ENCODE data around the gene UBALD1.
A peak's percentile ranks its signal among the peaks of the same experiment; 100 is the strongest.

- peak; percentile 86 for TF ChIP-seq CTCF (IDR thresholded peaks at IDR 0.05)
- TF ChIP-seq EZH2 (IDR thresholded peaks at IDR 0.05; ENCODE audit: borderline replicate concordance, insufficient read depth, low read depth, low read length, poor library complexity, severe bottlenecking): no peak
These were observed 9.5 kb upstream of the UBALD1 start, which contains the start of gene MGRN1 for GRCh38 chr16:4624015-4624826.
